Large intestine (tissue), 3 donors: ENCODE measurements around the gene CEP104. TPM values are rescaled to one million over a fixed set of nuclear protein-coding genes. Genes with fewer than 3 reads are reported as not detected.
A peak's percentile ranks its signal among the peaks of the same experiment; 100 is the strongest.

Experiments
- DNase-seq, 2 donors: peaks; one replicate each; pipeline versions ENCODE4 v3.0.0 to v3.0.0-alpha.2; 2013
- H3K27ac ChIP-seq: one replicate; pipeline ENCODE4 v1.5.1; 2013; ENCODE audit warnings: low read length
- H3K27me3 ChIP-seq: 2 replicates; pipeline ENCODE4 v1.6.1; 2013; ENCODE audit warnings: low read length; ENCODE audit not compliant: control insufficient read depth, insufficient read depth
- H3K36me3 ChIP-seq: 2 replicates; pipeline ENCODE4 v1.6.1; 2013; ENCODE audit warnings: low read length; ENCODE audit not compliant: control insufficient read depth, insufficient read depth
- H3K4me1 ChIP-seq: one replicate; pipeline ENCODE4 v1.6.1; 2013; ENCODE audit warnings: low read length; ENCODE audit not compliant: control insufficient read depth, insufficient read depth
- H3K4me3 ChIP-seq: one replicate; pipeline ENCODE4 v1.5.1; 2013; ENCODE audit warnings: low read length
- H3K9me3 ChIP-seq: one replicate; pipeline ENCODE4 v1.6.1; 2013; ENCODE audit warnings: mild to moderate bottlenecking, low read depth, low read length, moderate library complexity; ENCODE audit not compliant: control insufficient read depth
- WGBS: methylation state at CpG from one replicate; pipeline ENCODE4 v1.1.5; 2013; ENCODE audit warnings: low lambda C conversion rate; ENCODE audit not compliant: insufficient coverage; 5-methylcytosine and 5-hydroxymethylcytosine counted together
- polyA plus RNA-seq: library from polyadenylated mRNA; unstranded; fragments of 120-200 nt; gene quantifications from one replicate; pipeline ENCODE4 v1.2.1, GENCODE V29; 2013

The CEP104 gene
- polyA plus RNA-seq, 1 donor: 31.5 TPM

DNA sequence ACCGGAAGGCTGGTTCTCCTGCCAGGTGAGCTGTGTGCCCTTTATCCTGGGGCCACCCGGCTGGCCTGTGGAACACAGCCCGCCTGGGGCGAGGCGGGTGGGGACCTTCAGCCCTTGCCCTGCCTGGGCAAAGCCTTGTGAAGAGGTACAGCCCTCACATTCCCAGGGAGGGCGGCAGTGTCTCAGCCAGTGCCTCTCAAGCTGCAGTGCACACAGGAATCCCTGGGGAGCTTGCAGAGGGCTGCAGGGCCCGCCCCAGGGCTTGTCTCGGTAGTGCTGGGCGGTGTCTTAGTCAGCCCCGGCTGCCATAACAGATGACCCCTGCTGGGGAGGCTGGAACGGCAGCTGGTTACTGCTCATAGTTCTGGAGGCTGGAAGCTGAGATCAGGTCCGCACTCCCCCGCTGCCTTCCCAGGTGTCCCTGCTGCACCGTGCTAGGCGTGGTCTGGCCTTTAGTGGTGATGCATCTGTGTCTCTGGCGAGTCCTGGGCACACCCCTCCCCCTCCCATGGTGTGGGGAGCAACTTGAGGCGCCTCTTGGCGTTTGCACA is 12.8 kb upstream of the CEP104 start:
- peak; percentile 79 to 89 for DNase-seq
- Histone ChIP-seq H3K4me3 (no peak overlapping the region), H3K4me1 (peaks cover 6% of the 10 kb centered on the region), H3K9me3 (peaks cover 3% of the 10 kb centered on the region), H3K36me3 (peaks cover 51% of the 10 kb centered on the region), H3K27me3 (no peaks in the 10 kb centered on the region), H3K27ac (peak overlapping the region; percentile 55)
- WGBS: no CpG with 5 or more reads among the region's 18 CpGs

DNA sequence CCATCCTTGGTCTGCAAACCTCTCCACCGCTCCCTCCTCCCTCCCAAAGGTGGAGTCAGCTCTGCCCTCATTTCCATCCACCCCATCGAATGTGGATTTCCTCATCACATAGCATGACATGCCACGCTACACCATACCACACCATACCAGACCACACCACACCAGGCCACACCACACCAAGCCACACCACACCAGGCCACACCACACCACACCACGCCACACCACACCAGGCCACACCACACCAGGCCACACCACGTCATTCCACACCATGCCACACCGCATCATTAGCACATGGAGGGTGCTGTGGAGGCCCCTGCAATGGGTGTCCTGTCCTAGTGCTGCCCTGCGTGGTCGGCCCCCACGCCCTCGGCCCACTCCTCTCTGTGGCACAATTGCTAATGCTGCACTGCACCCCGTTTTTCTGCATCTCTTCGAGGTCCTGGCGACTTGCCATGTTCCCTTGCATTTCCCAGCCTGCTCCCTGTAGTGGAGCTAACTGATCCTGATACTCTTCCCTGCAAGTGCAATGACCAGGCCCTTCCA is 11.5 kb upstream of the CEP104 start:
- H3K4me1 ChIP-seq: peaks cover 6% of the 10 kb centered on the region
- WGBS: no CpG with 5 or more reads among the region's 13 CpGs
- DNase-seq: no peak
- H3K36me3 ChIP-seq: peaks cover 44% of the 10 kb centered on the region
- no peaks in the 10 kb centered on the region for H3K27me3 ChIP-seq
- H3K9me3 ChIP-seq: peaks cover 3% of the 10 kb centered on the region
- H3K27ac ChIP-seq: no peak overlapping the region
- H3K4me3 ChIP-seq: no peak overlapping the region

DNA sequence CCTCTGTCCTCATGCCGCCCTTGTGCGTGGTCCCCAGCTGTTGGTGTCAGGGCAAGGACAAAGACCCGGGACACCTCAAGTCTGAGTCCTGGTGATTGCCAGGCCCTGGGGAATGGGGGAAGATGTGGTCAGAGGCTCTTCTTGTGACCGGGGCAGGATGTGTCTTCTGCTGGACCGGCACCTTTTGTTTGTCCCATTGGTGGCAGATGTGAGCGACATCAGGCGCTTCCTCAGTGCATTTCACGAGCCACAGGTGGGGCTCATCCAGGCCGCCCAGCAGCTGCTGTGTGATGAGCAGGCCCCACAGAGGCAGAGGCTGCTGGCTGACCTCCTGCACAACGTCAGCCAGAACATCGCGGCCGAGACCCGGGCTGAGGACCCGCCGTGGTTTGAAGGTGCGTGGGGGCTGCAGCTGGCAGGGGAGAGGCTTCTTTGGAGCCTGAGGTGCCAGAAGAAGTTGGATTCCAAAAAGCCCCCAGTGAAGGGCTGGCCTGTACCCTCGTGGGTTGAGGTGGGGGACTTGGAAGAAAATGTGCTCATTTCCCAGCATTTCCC is 8.7 kb upstream of the CEP104 start:
- Histone ChIP-seq H3K27me3 (no peaks in the 10 kb centered on the region), H3K4me1 (peaks cover 6% of the 10 kb centered on the region), H3K27ac (no peak overlapping the region), H3K4me3 (no peak overlapping the region), H3K9me3 (peaks cover 3% of the 10 kb centered on the region), H3K36me3 (peaks cover 25% of the 10 kb centered on the region)
- WGBS: no CpG with 5 or more reads among the region's 18 CpGs
- no peak for DNase-seq

- H3K27me3 ChIP-seq: no peaks in the 10 kb centered on the region
- 90% methylated on average over 2 of the region's 6 CpGs for WGBS
- no peak overlapping the region for H3K27ac ChIP-seq
- peaks cover 6% of the 10 kb centered on the region for H3K4me1 ChIP-seq
- H3K36me3 ChIP-seq: peaks cover 18% of the 10 kb centered on the region
- peaks cover 3% of the 10 kb centered on the region for H3K9me3 ChIP-seq
- DNase-seq: no peak
- no peak overlapping the region for H3K4me3 ChIP-seq
Observed at GRCh38 chr1:3864884-3865283, 7.9 kb upstream of the CEP104 start.

DNA sequence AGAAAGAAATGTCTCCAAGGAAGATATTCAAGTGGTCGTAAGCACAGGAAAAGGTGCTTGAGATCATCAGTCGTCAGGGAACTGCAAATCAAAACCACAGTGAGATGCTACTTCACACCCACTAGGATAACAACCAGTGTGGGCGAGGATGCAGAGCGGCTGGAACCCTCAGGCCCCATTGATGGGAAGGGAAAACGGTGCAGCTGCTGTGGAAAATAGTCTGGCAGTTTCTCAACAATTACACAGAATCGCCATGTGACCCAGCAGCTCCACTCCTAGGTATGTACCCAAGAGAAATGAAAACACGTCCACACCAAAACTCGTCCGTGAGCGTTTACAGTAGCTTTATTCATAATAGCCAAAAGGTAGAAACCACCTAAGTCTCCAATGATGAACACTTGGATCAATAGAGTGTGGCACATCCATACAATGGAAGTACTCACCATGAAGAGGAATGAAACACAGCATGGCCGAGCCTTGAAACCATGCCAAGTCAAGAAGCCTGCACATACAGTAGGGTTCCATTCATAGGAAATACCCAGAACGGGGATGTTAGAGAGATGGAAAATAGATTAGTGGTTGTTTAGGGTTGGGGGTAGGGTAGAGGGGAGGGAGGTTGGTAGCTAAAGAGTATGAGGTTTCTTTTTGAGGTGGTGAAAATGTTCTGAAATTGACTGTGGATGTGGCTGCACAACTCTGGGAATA is 6.4 kb upstream of the CEP104 start:
- Histone ChIP-seq H3K27me3 (no peaks in the 10 kb centered on the region), H3K27ac (no peak overlapping the region), H3K36me3 (peaks cover 12% of the 10 kb centered on the region), H3K4me3 (no peak overlapping the region), H3K4me1 (no peaks in the 10 kb centered on the region), H3K9me3 (peaks cover under 1% of the 10 kb centered on the region)
- 100% methylated on average over 3 of the region's 12 CpGs for WGBS
- no peak for DNase-seq

DNA sequence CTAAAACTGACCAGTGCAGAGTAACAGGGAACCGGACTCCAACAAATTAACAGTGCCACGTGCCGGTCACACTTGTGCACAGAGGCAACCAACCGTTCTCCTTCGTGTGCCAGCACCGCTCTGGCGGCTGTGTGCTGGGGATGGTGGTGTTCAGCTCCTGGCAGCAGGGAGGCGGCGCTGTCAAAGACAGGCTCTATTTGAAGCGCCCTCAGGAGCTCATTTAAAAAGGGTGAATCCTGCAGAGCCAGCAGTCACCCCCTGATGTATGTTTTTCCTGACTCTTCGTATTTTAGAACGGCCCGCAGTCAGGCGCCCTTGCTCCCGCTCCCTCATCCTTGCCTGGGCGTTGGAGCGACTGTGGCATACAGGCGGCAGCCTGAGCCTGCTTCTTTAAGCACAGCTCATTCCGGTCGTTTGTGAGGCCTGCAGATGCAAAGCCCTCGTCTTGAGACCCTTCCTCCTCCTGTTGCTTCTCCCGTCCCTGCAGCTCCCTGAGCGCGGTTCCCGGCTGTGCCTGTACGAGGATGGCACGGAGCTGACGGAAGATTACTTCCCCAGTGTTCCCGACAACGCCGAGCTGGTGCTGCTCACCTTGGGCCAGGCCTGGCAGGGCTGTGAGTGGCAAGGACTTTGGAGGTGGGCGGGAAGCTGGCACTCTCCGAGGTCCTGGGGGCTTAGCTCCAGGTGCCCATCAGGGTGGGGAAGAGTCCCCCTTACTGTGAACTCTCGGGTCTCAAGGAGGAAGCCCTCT is 1.4 kb upstream of the CEP104 start:
- WGBS: 17% methylated on average over 1 of the region's 34 CpGs
- Histone ChIP-seq H3K27ac (no peak overlapping the region), H3K4me3 (peak overlapping the region; percentile 84), H3K36me3 (no peaks in the 10 kb centered on the region), H3K4me1 (peaks cover 3% of the 10 kb centered on the region), H3K9me3 (no peaks in the 10 kb centered on the region), H3K27me3 (no peaks in the 10 kb centered on the region)
- peak in 1 of 2 donors; percentile 29 for DNase-seq

DNA sequence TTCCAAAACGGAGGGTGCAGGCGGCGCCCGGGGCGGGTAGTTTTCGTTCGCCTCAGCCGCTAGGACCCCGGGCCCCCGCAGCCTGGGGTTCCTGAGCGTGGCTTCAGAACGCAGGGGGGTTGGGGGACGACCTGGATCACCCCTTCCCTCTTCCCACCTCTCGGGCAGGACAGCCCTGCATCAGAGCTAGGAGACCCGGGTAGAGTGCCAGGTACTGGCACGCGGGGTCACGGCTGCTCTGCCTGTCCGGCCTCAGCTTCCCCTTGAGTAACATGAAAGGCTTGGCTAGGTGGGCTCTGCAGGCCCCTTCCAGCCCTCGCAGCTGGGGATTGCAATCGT is 749 bp upstream of the CEP104 start:
- H3K27ac ChIP-seq: peak overlapping the region; percentile 30
- no peaks in the 10 kb centered on the region for H3K27me3 ChIP-seq
- peak overlapping the region; percentile 84 for H3K4me3 ChIP-seq
- no peak for DNase-seq
- no peaks in the 10 kb centered on the region for H3K9me3 ChIP-seq
- no CpG with 5 or more reads among the region's 21 CpGs for WGBS
- H3K36me3 ChIP-seq: no peaks in the 10 kb centered on the region
- H3K4me1 ChIP-seq: peaks cover 3% of the 10 kb centered on the region

- H3K4me3 ChIP-seq: no peak overlapping the region
- peaks cover 2% of the 10 kb centered on the region for H3K4me1 ChIP-seq
- DNase-seq: peak in 1 of 2 donors; percentile 22
- H3K9me3 ChIP-seq: no peaks in the 10 kb centered on the region
- 71% methylated on average over 2 of the region's 15 CpGs for WGBS
- peaks cover 31% of the 10 kb centered on the region for H3K36me3 ChIP-seq
- no peak overlapping the region for H3K27ac ChIP-seq
- no peaks in the 10 kb centered on the region for H3K27me3 ChIP-seq
Observed at GRCh38 chr1:3852711-3853485, 4.1 kb downstream of the CEP104 start.

DNA sequence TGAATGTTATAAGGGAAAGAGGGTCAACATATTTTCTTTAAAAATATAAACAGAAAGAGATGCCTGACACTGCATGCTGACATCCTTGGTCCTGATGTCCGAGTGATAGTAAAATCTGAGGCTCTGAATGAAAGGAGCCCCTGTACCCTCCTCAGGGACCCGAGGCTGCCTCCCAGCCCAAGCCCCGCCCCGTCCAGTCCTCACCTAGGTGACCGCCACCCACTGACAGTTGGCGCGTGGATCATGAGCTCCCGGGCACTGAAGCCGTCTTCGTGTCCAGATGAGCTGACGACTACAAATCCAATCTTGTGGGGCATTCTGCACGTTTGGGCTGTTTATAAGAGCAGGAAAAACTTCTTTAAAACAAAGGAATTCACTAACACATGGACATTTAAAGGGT is 4.9 kb downstream of the CEP104 start:
- 100% methylated on average over 1 of the region's 12 CpGs for WGBS
- Histone ChIP-seq H3K27ac (no peak overlapping the region), H3K36me3 (peaks cover 33% of the 10 kb centered on the region), H3K4me1 (no peaks in the 10 kb centered on the region), H3K4me3 (no peak overlapping the region), H3K9me3 (no peaks in the 10 kb centered on the region), H3K27me3 (no peaks in the 10 kb centered on the region)
- no peak for DNase-seq

DNA sequence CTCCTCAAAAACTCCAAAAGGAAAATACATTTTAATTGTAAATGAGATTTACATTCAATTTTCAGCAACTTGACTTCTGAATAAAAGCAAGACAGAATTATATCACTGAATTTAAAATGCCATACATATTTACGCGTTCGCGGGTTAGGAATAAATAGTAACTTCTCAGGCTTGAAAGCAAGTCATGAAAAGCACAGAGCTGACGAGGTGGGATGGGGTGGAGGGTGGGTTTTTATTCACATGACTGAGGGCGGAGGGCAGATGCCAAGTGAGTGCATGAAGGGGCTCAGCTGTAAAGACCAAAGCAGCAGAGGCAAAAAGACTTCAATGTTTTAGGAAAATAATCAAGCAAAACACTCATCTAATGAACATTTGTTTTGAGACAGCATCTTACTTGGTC is 5.7 kb downstream of the CEP104 start:
- 97% methylated on average over 4 of the region's 6 CpGs for WGBS
- H3K36me3 ChIP-seq: peaks cover 34% of the 10 kb centered on the region
- no peaks in the 10 kb centered on the region for H3K9me3 ChIP-seq
- H3K4me3 ChIP-seq: no peak overlapping the region
- H3K27ac ChIP-seq: no peak overlapping the region
- H3K4me1 ChIP-seq: no peaks in the 10 kb centered on the region
- no peaks in the 10 kb centered on the region for H3K27me3 ChIP-seq
- no peak for DNase-seq
